Measurements from ENCODE around the gene PIGZ.

Gene PIGZ

GRCh38 chr3:197010556-197011351 is 42.1 kb upstream of the PIGZ start:
- no peak overlapping the region for H3K27ac ChIP-seq
- H3K9me3 ChIP-seq (ENCODE audit: low read depth, low read length), result no peaks in the 10 kb centered on the region; the same call in 1 of the 2 replicates
- H3K36me3 ChIP-seq (ENCODE audit: insufficient read depth, low read length), result no peaks in the 10 kb centered on the region
- no peak for DNase-seq (ENCODE audit: low read depth, low spot score)
- no peak for TF ChIP-seq EZH2 (IDR thresholded peaks at IDR 0.05)
- no peak for TF ChIP-seq POLR2AphosphoS5 (IDR thresholded peaks at IDR 0.05; ENCODE audit: borderline replicate concordance, low read depth, low read length)
- TF ChIP-seq FOXP2 (optimal IDR thresholded peaks at IDR 0.05; ENCODE audit: control extremely low read depth, extremely low read length, insufficient read depth), result no peak
- H3K9ac ChIP-seq (ENCODE audit: insufficient read length), result peak overlapping the region; percentile 17
- H3K4me3 ChIP-seq, result no peak overlapping the region

- Histone ChIP-seq H3K9ac (ENCODE audit: insufficient read length) (no peak overlapping the region), H3K27ac (no peak overlapping the region), H3K36me3 (ENCODE audit: insufficient read depth, low read length) (no peaks in the 10 kb centered on the region), H3K9me3 (ENCODE audit: low read depth, low read length) (no peaks in the 10 kb centered on the region; the same call in 1 of the 2 replicates), H3K4me3 (no peak overlapping the region)
- no peak for DNase-seq (ENCODE audit: low read depth, low spot score)
- no peak for TF ChIP-seq EZH2 (IDR thresholded peaks at IDR 0.05)
- TF ChIP-seq POLR2AphosphoS5 (IDR thresholded peaks at IDR 0.05; ENCODE audit: borderline replicate concordance, low read depth, low read length), result no peak
- TF ChIP-seq FOXP2 (optimal IDR thresholded peaks at IDR 0.05; ENCODE audit: control extremely low read depth, extremely low read length, insufficient read depth), result no peak
Measured at GRCh38 chr3:197009532-197010019, 40.9 kb upstream of the PIGZ start.

- Histone ChIP-seq H3K27ac (no peak overlapping the region), H3K36me3 (ENCODE audit: insufficient read depth, low read length) (no peaks in the 10 kb centered on the region), H3K9ac (ENCODE audit: insufficient read length) (no peak overlapping the region), H3K9me3 (ENCODE audit: low read depth, low read length) (no peaks in the 10 kb centered on the region; the same call in 1 of the 2 replicates), H3K4me3 (no peak overlapping the region)
- no peak for TF ChIP-seq EZH2 (IDR thresholded peaks at IDR 0.05)
- TF ChIP-seq FOXP2 (optimal IDR thresholded peaks at IDR 0.05; ENCODE audit: control extremely low read depth, extremely low read length, insufficient read depth), result no peak
- TF ChIP-seq POLR2AphosphoS5 (IDR thresholded peaks at IDR 0.05; ENCODE audit: borderline replicate concordance, low read depth, low read length), result no peak
- no peak for DNase-seq (ENCODE audit: low read depth, low spot score)
Measured at GRCh38 chr3:197008436-197009209, 40.0 kb upstream of the PIGZ start.

GRCh38 chr3:197007953-197008352 is 39.3 kb upstream of the PIGZ start:
- Histone ChIP-seq H3K9ac (ENCODE audit: insufficient read length) (no peak overlapping the region), H3K36me3 (ENCODE audit: insufficient read depth, low read length) (no peaks in the 10 kb centered on the region), H3K9me3 (ENCODE audit: low read depth, low read length) (no peaks in the 10 kb centered on the region; the same call in 1 of the 2 replicates), H3K4me3 (no peak overlapping the region), H3K27ac (no peak overlapping the region)
- DNase-seq (ENCODE audit: low read depth, low spot score), result no peak
- TF ChIP-seq FOXP2 (optimal IDR thresholded peaks at IDR 0.05; ENCODE audit: control extremely low read depth, extremely low read length, insufficient read depth) (no peak), POLR2AphosphoS5 (IDR thresholded peaks at IDR 0.05; ENCODE audit: borderline replicate concordance, low read depth, low read length) (no peak), EZH2 (IDR thresholded peaks at IDR 0.05) (no peak)

GRCh38 chr3:197007296-197007940 is 38.8 kb upstream of the PIGZ start:
- H3K36me3 ChIP-seq (ENCODE audit: insufficient read depth, low read length), result no peaks in the 10 kb centered on the region
- no peak for DNase-seq (ENCODE audit: low read depth, low spot score)
- H3K4me3 ChIP-seq, result no peak overlapping the region
- no peak overlapping the region for H3K27ac ChIP-seq
- H3K9me3 ChIP-seq (ENCODE audit: low read depth, low read length), result no peaks in the 10 kb centered on the region
- no peak for TF ChIP-seq FOXP2 (optimal IDR thresholded peaks at IDR 0.05; ENCODE audit: control extremely low read depth, extremely low read length, insufficient read depth)
- TF ChIP-seq POLR2AphosphoS5 (IDR thresholded peaks at IDR 0.05; ENCODE audit: borderline replicate concordance, low read depth, low read length), result no peak
- TF ChIP-seq EZH2 (IDR thresholded peaks at IDR 0.05), result no peak
- no peak overlapping the region for H3K9ac ChIP-seq (ENCODE audit: insufficient read length)

- Histone ChIP-seq H3K9ac (ENCODE audit: insufficient read length) (no peak overlapping the region), H3K4me3 (no peak overlapping the region), H3K27ac (no peak overlapping the region), H3K36me3 (ENCODE audit: insufficient read depth, low read length) (no peaks in the 10 kb centered on the region), H3K9me3 (ENCODE audit: low read depth, low read length) (no peaks in the 10 kb centered on the region)
- TF ChIP-seq POLR2AphosphoS5 (IDR thresholded peaks at IDR 0.05; ENCODE audit: borderline replicate concordance, low read depth, low read length), result no peak
- no peak for TF ChIP-seq EZH2 (IDR thresholded peaks at IDR 0.05)
- no peak for TF ChIP-seq FOXP2 (optimal IDR thresholded peaks at IDR 0.05; ENCODE audit: control extremely low read depth, extremely low read length, insufficient read depth)
- DNase-seq (ENCODE audit: low read depth, low spot score), result no peak
Measured at GRCh38 chr3:197006860-197007259, 38.2 kb upstream of the PIGZ start.

GRCh38 chr3:197006446-197006845 is 37.8 kb upstream of the PIGZ start:
- H3K9ac ChIP-seq (ENCODE audit: insufficient read length), result no peak overlapping the region
- TF ChIP-seq FOXP2 (optimal IDR thresholded peaks at IDR 0.05; ENCODE audit: control extremely low read depth, extremely low read length, insufficient read depth) (no peak), POLR2AphosphoS5 (IDR thresholded peaks at IDR 0.05; ENCODE audit: borderline replicate concordance, low read depth, low read length) (no peak), EZH2 (IDR thresholded peaks at IDR 0.05) (no peak)
- H3K36me3 ChIP-seq (ENCODE audit: insufficient read depth, low read length), result no peaks in the 10 kb centered on the region
- H3K27ac ChIP-seq, result no peak overlapping the region
- H3K9me3 ChIP-seq (ENCODE audit: low read depth, low read length), result no peaks in the 10 kb centered on the region
- H3K4me3 ChIP-seq, result no peak overlapping the region
- no peak for DNase-seq (ENCODE audit: low read depth, low spot score)
